Posterior cingulate gyrus (tissue), 11 donors: ENCODE results near the gene TTYH3.
"Not testable (repeated sequence)": the region's sequence is repeated elsewhere in the genome, so short reads cannot be mapped to it uniquely, and the experiment has no call there.

Experiments
- DNase-seq, 10 donors: peaks; one replicate each; pipeline versions ENCODE4 v3.0.0 to v3.0.0-alpha.2; 2020 to 2021; ENCODE audit warnings: mixed read lengths in 3 of 10
- intact Hi-C: fragments of 100-400 bp; cut with DNase I; formaldehyde crosslinking; loops from one replicate; pipeline ENCODE4 v1.15.1; 2023

The TTYH3 gene

GRCh38 chr7:2631946-2632732 lies at the start of gene TTYH3:
Gene TTYH3 (plus strand): TSS chr7:2631986. CDS start chr7:2632156, 170 bp downstream.
- DNase-seq, result no peak
- intact Hi-C loops, result loop anchor here (5.0 kb wide), 1 partner anchor 75 kb away; the partner anchor contains the start of genes BRAT1 and IQCE

- peak in 3 of 10 donors; percentile 31 to 57 (median 39) for DNase-seq
- intact Hi-C loops, result no loop called here
Measured at GRCh38 chr7:2582006-2582735, 49.6 kb upstream of the TTYH3 start.

GRCh38 chr7:2583798-2584580 lies 47.8 kb upstream of the TTYH3 start:
- intact Hi-C loops, result no loop called here
- peak in 3 of 10 donors; percentile 17 to 49 (median 31) for DNase-seq

GRCh38 chr7:2585446-2585845 lies 46.3 kb upstream of the TTYH3 start:
- intact Hi-C loops, result no loop called here
- DNase-seq, result peak in 3 of 10 donors; percentile 19 to 85 (median 80)

GRCh38 chr7:2586326-2587020 lies 45.3 kb upstream of the TTYH3 start:
- DNase-seq, result peak in 3 of 10 donors; percentile 48 to 73 (median 58)
- intact Hi-C loops, result no loop called here

GRCh38 chr7:2587134-2587533 lies 44.7 kb upstream of the TTYH3 start:
- intact Hi-C loops, result no loop called here

GRCh38 chr7:2587778-2588177 lies 44.0 kb upstream of the TTYH3 start:
- peak in 1 of 10 donors; percentile 42 for DNase-seq
- intact Hi-C loops, result no loop called here

More at GRCh38 chr7:2587134-2587533, 44.7 kb upstream of the TTYH3 start:
- DNase-seq, result peak in 1 of 10 donors; percentile 33

- intact Hi-C loops, result no loop called here
- peak in 1 of 10 donors; percentile 43 for DNase-seq
Measured at GRCh38 chr7:2589341-2589740, 42.4 kb upstream of the TTYH3 start.

- intact Hi-C loops, result not testable (repeated sequence)
- DNase-seq, result peak in 2 of 10 donors; percentile 43 to 69
Measured at GRCh38 chr7:2589941-2590340, 41.8 kb upstream of the TTYH3 start.

- intact Hi-C loops, result no loop called here
- peak in 1 of 10 donors; percentile 76 for DNase-seq
Measured at GRCh38 chr7:2592375-2592865, 39.4 kb upstream of the TTYH3 start.

GRCh38 chr7:2593036-2593727 lies 38.6 kb upstream of the TTYH3 start:
- DNase-seq, result peak in 1 of 10 donors; percentile 85
- intact Hi-C loops, result no loop called here

GRCh38 chr7:2594599-2594998 lies 37.2 kb upstream of the TTYH3 start:
- intact Hi-C loops, result no loop called here
- no peak for DNase-seq

GRCh38 chr7:2595258-2595860 lies 36.4 kb upstream of the TTYH3 start:
- DNase-seq, result peak in 1 of 10 donors; percentile 75
- intact Hi-C loops, result no loop called here

- DNase-seq, result peak in 1 of 10 donors; percentile 65
- intact Hi-C loops, result no loop called here
Measured at GRCh38 chr7:2596464-2597272, 35.1 kb upstream of the TTYH3 start.

- peak in 1 of 10 donors; percentile 73 for DNase-seq
- intact Hi-C loops, result no loop called here
Measured at GRCh38 chr7:2597273-2597640, 34.5 kb upstream of the TTYH3 start.

- intact Hi-C loops, result no loop called here
- peak in 1 of 10 donors; percentile 80 for DNase-seq
Measured at GRCh38 chr7:2598154-2598823, 33.5 kb upstream of the TTYH3 start.

- peak in 1 of 10 donors; percentile 78 for DNase-seq
- intact Hi-C loops, result no loop called here
Measured at GRCh38 chr7:2601065-2601464, 30.7 kb upstream of the TTYH3 start.
